A549 (cell line): Measurements from ENCODE around the gene MEF2A.

Experiments used
- CEBPB ChIP-seq, 2 experiments: fragments of >200 bp in 1 of 2; sonication (Bioruptor Twin) in 1 of 2; formaldehyde crosslinking in 1 of 2; IDR thresholded peaks; 2 replicates each; pipeline ENCODE4 v1.6.1; 2012 to 2016
- EP300 ChIP-seq, 2 experiments: fragments of >200 bp; sonication (Bioruptor Twin); formaldehyde crosslinking; IDR thresholded peaks; 2 replicates in 1 of 2; 3 replicates in 1 of 2; pipeline ENCODE4 v1.6.1; 2016 to 2017
- FOSL2 ChIP-seq, 2 experiments: fragments of 450-650 bp in 1 of 2; fragments of >200 bp in 1 of 2; sonication (Bioruptor Twin) in 1 of 2; formaldehyde crosslinking; IDR thresholded peaks; 2 replicates each; pipeline versions ENCODE4 v1.5.0 to v1.6.1; 2016 to 2020; ENCODE audit warnings: mild to moderate bottlenecking in 1 of 2, moderate library complexity in 1 of 2
- MAFK ChIP-seq: fragments of 450-650 bp; IDR thresholded peaks from 2 replicates; pipeline ENCODE4 v1.6.1; 2014; ENCODE audit not compliant: partially characterized antibody
- MYC ChIP-seq: IDR thresholded peaks from 2 replicates; pipeline ENCODE4 v1.6.1; 2012; ENCODE audit warnings: mild to moderate bottlenecking, inconsistent platforms, low read length, improper control_type of control experiment, borderline replicate concordance
- NR3C1 ChIP-seq: fragments of >200 bp; sonication (Bioruptor Twin); formaldehyde crosslinking; IDR thresholded peaks from 3 replicates; pipeline ENCODE4 v1.6.1; 2017
- POLR2A ChIP-seq: IDR thresholded peaks from 2 replicates; pipeline ENCODE4 v1.6.1; 2012; ENCODE audit warnings: mild to moderate bottlenecking, low read length
- ZFP36 ChIP-seq: fragments of 450-650 bp; IDR thresholded peaks from 2 replicates; pipeline ENCODE4 v1.6.1; 2014; ENCODE audit warnings: borderline replicate concordance; ENCODE audit not compliant: partially characterized antibody
- TF ChIP-seq, protein P1 (sequence below): fragments of >200 bp; sonication (Bioruptor Twin); formaldehyde crosslinking; IDR thresholded peaks from 3 replicates; pipeline ENCODE4 v1.5.1; 2016
- TF ChIP-seq, protein P2 (sequence below): fragments of 200-600 bp; sonication (generic); IDR thresholded peaks from 2 replicates; pipeline ENCODE4 v1.6.1; 2016; ENCODE audit warnings: antibody characterized with exemption, mild to moderate bottlenecking, moderate library complexity
- TF ChIP-seq, protein P3 (sequence below): IDR thresholded peaks from 2 replicates; pipeline ENCODE4 v1.6.1; 2012

DNA sequence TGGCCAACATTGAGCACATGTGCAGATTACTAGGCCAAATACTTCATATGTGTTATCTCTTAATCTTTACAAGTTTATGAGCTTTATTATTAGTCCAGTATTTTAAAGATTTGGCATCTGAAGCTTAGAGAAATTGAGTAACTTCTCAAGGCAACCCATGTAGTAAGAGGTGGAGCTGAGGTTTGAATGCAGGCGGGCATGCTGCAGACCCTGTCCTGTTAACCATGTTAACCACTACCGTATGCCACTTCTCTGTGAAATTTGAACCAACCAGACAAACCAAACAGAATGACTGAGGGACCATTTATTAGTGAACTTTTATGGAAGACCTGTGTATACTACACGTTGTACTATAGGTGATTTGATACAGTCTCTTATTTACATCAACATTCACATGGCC, 49.7 kb downstream of the MEF2A start:
- TF ChIP-seq, protein P1, sequence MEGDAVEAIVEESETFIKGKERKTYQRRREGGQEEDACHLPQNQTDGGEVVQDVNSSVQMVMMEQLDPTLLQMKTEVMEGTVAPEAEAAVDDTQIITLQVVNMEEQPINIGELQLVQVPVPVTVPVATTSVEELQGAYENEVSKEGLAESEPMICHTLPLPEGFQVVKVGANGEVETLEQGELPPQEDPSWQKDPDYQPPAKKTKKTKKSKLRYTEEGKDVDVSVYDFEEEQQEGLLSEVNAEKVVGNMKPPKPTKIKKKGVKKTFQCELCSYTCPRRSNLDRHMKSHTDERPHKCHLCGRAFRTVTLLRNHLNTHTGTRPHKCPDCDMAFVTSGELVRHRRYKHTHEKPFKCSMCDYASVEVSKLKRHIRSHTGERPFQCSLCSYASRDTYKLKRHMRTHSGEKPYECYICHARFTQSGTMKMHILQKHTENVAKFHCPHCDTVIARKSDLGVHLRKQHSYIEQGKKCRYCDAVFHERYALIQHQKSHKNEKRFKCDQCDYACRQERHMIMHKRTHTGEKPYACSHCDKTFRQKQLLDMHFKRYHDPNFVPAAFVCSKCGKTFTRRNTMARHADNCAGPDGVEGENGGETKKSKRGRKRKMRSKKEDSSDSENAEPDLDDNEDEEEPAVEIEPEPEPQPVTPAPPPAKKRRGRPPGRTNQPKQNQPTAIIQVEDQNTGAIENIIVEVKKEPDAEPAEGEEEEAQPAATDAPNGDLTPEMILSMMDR = no peak
- TF ChIP-seq ZFP36 = no peak
- TF ChIP-seq POLR2A = no peak
- no peak for TF ChIP-seq NR3C1
- TF ChIP-seq, protein P2, sequence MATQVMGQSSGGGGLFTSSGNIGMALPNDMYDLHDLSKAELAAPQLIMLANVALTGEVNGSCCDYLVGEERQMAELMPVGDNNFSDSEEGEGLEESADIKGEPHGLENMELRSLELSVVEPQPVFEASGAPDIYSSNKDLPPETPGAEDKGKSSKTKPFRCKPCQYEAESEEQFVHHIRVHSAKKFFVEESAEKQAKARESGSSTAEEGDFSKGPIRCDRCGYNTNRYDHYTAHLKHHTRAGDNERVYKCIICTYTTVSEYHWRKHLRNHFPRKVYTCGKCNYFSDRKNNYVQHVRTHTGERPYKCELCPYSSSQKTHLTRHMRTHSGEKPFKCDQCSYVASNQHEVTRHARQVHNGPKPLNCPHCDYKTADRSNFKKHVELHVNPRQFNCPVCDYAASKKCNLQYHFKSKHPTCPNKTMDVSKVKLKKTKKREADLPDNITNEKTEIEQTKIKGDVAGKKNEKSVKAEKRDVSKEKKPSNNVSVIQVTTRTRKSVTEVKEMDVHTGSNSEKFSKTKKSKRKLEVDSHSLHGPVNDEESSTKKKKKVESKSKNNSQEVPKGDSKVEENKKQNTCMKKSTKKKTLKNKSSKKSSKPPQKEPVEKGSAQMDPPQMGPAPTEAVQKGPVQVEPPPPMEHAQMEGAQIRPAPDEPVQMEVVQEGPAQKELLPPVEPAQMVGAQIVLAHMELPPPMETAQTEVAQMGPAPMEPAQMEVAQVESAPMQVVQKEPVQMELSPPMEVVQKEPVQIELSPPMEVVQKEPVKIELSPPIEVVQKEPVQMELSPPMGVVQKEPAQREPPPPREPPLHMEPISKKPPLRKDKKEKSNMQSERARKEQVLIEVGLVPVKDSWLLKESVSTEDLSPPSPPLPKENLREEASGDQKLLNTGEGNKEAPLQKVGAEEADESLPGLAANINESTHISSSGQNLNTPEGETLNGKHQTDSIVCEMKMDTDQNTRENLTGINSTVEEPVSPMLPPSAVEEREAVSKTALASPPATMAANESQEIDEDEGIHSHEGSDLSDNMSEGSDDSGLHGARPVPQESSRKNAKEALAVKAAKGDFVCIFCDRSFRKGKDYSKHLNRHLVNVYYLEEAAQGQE = no peak
- TF ChIP-seq, protein P3, sequence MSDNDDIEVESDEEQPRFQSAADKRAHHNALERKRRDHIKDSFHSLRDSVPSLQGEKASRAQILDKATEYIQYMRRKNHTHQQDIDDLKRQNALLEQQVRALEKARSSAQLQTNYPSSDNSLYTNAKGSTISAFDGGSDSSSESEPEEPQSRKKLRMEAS = no peak
- TF ChIP-seq EP300 (IDR thresholded peaks at IDR 0.05) = no peak
- no peak for TF ChIP-seq MAFK
- no peak for TF ChIP-seq MYC
- no peak for TF ChIP-seq CEBPB (IDR thresholded peaks at IDR 0.05)
- TF ChIP-seq FOSL2 (IDR thresholded peaks at IDR 0.05) = no peak
- TF ChIP-seq FOSL2 (CRISPR knock-in tag; IDR thresholded peaks at IDR 0.05) = no peak
